ENCODE data around the gene LMTK3. TPM values are rescaled to one million over a fixed set of nuclear protein-coding genes. Genes with fewer than 3 reads are reported as not detected.

Gene LMTK3
- total and polyA plus RNA-seq, 2 experiments from 2014 or later = 1.6 to 11.8 TPM

GRCh38 chr19:48471836-48472235 is 39.8 kb downstream of the LMTK3 start:
- H3K79me2 ChIP-seq (replicated peaks; ENCODE audit: insufficient read depth) = peaks cover 13% of the 10 kb centered on the region
- no peak overlapping the region for H2AFZ ChIP-seq
- peaks cover 22% of the 10 kb centered on the region; the same call in 1 of the 2 replicates for H3F3A ChIP-seq (replicated peaks; ENCODE audit: low read depth)
- Mint-ChIP-seq H3K36me3 (ENCODE audit: low read depth) (peaks cover 68% of the 10 kb centered on the region), H3K4me1 (peaks cover 15% of the 10 kb centered on the region), H3K9me3 (no peaks in the 10 kb centered on the region), H3K27me3 (ENCODE audit: insufficient read depth, low read depth, poor library complexity) (peaks cover 24% of the 10 kb centered on the region), H3K27ac (no peak overlapping the region), H3K4me3 (no peak overlapping the region)
- TF ChIP-seq, protein P1, sequence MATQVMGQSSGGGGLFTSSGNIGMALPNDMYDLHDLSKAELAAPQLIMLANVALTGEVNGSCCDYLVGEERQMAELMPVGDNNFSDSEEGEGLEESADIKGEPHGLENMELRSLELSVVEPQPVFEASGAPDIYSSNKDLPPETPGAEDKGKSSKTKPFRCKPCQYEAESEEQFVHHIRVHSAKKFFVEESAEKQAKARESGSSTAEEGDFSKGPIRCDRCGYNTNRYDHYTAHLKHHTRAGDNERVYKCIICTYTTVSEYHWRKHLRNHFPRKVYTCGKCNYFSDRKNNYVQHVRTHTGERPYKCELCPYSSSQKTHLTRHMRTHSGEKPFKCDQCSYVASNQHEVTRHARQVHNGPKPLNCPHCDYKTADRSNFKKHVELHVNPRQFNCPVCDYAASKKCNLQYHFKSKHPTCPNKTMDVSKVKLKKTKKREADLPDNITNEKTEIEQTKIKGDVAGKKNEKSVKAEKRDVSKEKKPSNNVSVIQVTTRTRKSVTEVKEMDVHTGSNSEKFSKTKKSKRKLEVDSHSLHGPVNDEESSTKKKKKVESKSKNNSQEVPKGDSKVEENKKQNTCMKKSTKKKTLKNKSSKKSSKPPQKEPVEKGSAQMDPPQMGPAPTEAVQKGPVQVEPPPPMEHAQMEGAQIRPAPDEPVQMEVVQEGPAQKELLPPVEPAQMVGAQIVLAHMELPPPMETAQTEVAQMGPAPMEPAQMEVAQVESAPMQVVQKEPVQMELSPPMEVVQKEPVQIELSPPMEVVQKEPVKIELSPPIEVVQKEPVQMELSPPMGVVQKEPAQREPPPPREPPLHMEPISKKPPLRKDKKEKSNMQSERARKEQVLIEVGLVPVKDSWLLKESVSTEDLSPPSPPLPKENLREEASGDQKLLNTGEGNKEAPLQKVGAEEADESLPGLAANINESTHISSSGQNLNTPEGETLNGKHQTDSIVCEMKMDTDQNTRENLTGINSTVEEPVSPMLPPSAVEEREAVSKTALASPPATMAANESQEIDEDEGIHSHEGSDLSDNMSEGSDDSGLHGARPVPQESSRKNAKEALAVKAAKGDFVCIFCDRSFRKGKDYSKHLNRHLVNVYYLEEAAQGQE (IDR thresholded peaks at IDR 0.05; ENCODE audit: unreplicated experiment) = no peak
- TF ChIP-seq CREB1 (CRISPR knock-in tag; IDR thresholded peaks at IDR 0.05; ENCODE audit: low read depth) (no peak), ZNF114 (CRISPR knock-in tag; IDR thresholded peaks at IDR 0.05) (no peak), JUNB (IDR thresholded peaks at IDR 0.05; ENCODE audit: unreplicated experiment) (no peak), ETS1 (IDR thresholded peaks at IDR 0.05) (no peak), EZH2 (IDR thresholded peaks at IDR 0.05; ENCODE audit: low read depth, unreplicated experiment) (no peak), POLR2AphosphoS5 (IDR thresholded peaks at IDR 0.05; ENCODE audit: low read depth) (no peak), NANOG (IDR thresholded peaks at IDR 0.05; ENCODE audit: borderline replicate concordance) (no peak), ZNF331 (CRISPR knock-in tag; IDR thresholded peaks at IDR 0.05; ENCODE audit: low read depth) (no peak), EZH2phosphoT487 (IDR thresholded peaks at IDR 0.05; ENCODE audit: unreplicated experiment) (no peak), STAT1 (IDR thresholded peaks at IDR 0.05; ENCODE audit: unreplicated experiment) (no peak)
- TF ChIP-seq, protein P2, sequence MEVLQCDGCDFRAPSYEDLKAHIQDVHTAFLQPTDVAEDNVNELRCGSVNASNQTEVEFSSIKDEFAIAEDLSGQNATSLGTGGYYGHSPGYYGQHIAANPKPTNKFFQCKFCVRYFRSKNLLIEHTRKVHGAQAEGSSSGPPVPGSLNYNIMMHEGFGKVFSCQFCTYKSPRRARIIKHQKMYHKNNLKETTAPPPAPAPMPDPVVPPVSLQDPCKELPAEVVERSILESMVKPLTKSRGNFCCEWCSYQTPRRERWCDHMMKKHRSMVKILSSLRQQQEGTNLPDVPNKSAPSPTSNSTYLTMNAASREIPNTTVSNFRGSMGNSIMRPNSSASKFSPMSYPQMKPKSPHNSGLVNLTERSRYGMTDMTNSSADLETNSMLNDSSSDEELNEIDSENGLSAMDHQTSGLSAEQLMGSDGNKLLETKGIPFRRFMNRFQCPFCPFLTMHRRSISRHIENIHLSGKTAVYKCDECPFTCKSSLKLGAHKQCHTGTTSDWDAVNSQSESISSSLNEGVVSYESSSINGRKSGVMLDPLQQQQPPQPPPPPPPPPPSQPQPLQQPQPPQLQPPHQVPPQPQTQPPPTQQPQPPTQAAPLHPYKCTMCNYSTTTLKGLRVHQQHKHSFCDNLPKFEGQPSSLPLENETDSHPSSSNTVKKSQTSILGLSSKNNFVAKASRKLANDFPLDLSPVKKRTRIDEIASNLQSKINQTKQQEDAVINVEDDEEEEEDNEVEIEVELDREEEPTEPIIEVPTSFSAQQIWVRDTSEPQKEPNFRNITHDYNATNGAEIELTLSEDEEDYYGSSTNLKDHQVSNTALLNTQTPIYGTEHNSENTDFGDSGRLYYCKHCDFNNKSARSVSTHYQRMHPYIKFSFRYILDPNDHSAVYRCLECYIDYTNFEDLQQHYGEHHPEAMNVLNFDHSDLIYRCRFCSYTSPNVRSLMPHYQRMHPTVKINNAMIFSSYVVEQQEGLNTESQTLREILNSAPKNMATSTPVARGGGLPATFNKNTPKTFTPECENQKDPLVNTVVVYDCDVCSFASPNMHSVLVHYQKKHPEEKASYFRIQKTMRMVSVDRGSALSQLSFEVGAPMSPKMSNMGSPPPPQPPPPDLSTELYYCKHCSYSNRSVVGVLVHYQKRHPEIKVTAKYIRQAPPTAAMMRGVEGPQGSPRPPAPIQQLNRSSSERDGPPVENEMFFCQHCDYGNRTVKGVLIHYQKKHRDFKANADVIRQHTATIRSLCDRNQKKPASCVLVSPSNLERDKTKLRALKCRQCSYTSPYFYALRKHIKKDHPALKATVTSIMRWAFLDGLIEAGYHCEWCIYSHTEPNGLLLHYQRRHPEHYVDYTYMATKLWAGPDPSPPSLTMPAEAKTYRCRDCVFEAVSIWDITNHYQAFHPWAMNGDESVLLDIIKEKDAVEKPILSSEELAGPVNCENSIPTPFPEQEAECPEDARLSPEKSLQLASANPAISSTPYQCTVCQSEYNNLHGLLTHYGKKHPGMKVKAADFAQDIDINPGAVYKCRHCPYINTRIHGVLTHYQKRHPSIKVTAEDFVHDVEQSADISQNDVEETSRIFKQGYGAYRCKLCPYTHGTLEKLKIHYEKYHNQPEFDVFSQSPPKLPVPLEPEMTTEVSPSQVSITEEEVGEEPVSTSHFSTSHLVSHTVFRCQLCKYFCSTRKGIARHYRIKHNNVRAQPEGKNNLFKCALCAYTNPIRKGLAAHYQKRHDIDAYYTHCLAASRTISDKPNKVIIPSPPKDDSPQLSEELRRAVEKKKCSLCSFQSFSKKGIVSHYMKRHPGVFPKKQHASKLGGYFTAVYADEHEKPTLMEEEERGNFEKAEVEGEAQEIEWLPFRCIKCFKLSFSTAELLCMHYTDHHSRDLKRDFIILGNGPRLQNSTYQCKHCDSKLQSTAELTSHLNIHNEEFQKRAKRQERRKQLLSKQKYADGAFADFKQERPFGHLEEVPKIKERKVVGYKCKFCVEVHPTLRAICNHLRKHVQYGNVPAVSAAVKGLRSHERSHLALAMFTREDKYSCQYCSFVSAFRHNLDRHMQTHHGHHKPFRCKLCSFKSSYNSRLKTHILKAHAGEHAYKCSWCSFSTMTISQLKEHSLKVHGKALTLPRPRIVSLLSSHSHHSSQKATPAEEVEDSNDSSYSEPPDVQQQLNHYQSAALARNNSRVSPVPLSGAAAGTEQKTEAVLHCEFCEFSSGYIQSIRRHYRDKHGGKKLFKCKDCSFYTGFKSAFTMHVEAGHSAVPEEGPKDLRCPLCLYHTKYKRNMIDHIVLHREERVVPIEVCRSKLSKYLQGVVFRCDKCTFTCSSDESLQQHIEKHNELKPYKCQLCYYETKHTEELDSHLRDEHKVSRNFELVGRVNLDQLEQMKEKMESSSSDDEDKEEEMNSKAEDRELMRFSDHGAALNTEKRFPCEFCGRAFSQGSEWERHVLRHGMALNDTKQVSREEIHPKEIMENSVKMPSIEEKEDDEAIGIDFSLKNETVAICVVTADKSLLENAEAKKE (CRISPR knock-in tag; IDR thresholded peaks at IDR 0.05) = no peak
- TF ChIP-seq, protein P3, sequence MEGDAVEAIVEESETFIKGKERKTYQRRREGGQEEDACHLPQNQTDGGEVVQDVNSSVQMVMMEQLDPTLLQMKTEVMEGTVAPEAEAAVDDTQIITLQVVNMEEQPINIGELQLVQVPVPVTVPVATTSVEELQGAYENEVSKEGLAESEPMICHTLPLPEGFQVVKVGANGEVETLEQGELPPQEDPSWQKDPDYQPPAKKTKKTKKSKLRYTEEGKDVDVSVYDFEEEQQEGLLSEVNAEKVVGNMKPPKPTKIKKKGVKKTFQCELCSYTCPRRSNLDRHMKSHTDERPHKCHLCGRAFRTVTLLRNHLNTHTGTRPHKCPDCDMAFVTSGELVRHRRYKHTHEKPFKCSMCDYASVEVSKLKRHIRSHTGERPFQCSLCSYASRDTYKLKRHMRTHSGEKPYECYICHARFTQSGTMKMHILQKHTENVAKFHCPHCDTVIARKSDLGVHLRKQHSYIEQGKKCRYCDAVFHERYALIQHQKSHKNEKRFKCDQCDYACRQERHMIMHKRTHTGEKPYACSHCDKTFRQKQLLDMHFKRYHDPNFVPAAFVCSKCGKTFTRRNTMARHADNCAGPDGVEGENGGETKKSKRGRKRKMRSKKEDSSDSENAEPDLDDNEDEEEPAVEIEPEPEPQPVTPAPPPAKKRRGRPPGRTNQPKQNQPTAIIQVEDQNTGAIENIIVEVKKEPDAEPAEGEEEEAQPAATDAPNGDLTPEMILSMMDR (conservative IDR thresholded peaks at IDR 0.05; ENCODE audit: low read depth in 2 of 2) = no peak
- H3K9me2 ChIP-seq (ENCODE audit: insufficient read depth) = no peaks in the 10 kb centered on the region
- no peak overlapping the region for H3K27ac ChIP-seq (ENCODE audit: low read depth)
- no peak overlapping the region for H3K4me2 ChIP-seq
- H4K20me1 ChIP-seq (replicated peaks; ENCODE audit: insufficient read depth) = peaks cover 14% of the 10 kb centered on the region
- no peak overlapping the region for H3K4me3 ChIP-seq
- peaks cover 8% of the 10 kb centered on the region; the same call in 1 of the 2 replicates for H3K4me1 ChIP-seq (ENCODE audit: insufficient read depth)
- H3K36me3 ChIP-seq (ENCODE audit: insufficient read depth) = peaks cover 48% of the 10 kb centered on the region
- H3K27me3 ChIP-seq (ENCODE audit: insufficient read depth) = no peaks in the 10 kb centered on the region
- ATAC-seq (no peak), DNase-seq (ENCODE audit: low spot score) (no peak)

Measured in GM23338 (cell line).